Fibroblast of skin of scalp (primary cell): ENCODE measurements around the gene DNAI4.

Source experiments
- DNase-seq: peaks from one replicate; pipeline ENCODE4 v3.0.0-alpha.2; 2013

The DNAI4 gene

GRCh38 chr1:66764994-66765578 is 159.6 kb downstream of the DNAI4 start:
- DNase-seq: peak; percentile 60
